Measurements from ENCODE around the gene CCL27. TPM values are rescaled to one million over a fixed set of nuclear protein-coding genes. Genes with fewer than 3 reads are reported as not detected.

The CCL27 gene
- total and polyA plus RNA-seq, 8 donors = 0.49 to 1.6 (median 0.77) TPM; not detected in 1

GRCh38 chr9:34651321-34651720 is 11.1 kb downstream of the CCL27 start:
- no peaks in the 10 kb centered on the region for H3K27me3 ChIP-seq
- no peaks in the 10 kb centered on the region for H3K9me3 ChIP-seq
- no peak for TF ChIP-seq CTCF (IDR thresholded peaks at IDR 0.05)
- intact Hi-C loops (cut with DNase I) = no loop called here
- peaks cover 0 to 22% of the 10 kb centered on the region in 2 donors for H3K36me3 ChIP-seq
- DNase-seq = no peak
- peak overlapping the region in 1 of 2 donors; percentile 33 for H3K4me3 ChIP-seq
- H3K4me1 ChIP-seq = peaks cover 30 to 55% of the 10 kb centered on the region in 2 donors
- peak overlapping the region; percentile 61 to 64 for H3K27ac ChIP-seq
- no peak for ATAC-seq

- TF ChIP-seq CTCF (IDR thresholded peaks at IDR 0.05) = no peak
- H3K27ac ChIP-seq = peak overlapping the region in 1 of 2 donors; percentile 64
- intact Hi-C loops (cut with DNase I) = no loop called here
Measured at GRCh38 chr9:34650816-34651215, 11.6 kb downstream of the CCL27 start.

DNA sequence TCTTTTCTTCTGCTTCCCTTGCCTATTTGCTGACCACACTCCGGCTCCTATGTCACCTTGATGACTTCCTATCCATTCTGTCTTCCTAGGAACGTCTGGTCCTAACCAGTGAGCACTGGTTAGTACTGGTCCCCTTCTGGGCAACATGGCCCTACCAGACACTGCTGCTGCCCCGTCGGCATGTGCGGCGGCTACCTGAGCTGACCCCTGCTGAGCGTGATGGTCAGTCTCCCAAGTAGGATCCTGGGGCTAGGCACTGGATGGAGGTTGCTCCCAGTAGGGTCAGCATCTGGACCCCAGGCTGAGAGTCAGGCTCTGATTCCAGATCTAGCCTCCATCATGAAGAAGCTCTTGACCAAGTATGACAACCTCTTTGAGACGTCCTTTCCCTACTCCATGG is 13.8 kb downstream of the CCL27 start:
- Histone ChIP-seq H3K27me3 (no peaks in the 10 kb centered on the region), H3K4me1 (peaks cover 23 to 49% of the 10 kb centered on the region in 2 donors), H3K4me3 (no peak overlapping the region), H3K36me3 (peaks cover 0 to 22% of the 10 kb centered on the region in 2 donors), H3K27ac (no peak overlapping the region), H3K9me3 (no peaks in the 10 kb centered on the region)
- TF ChIP-seq CTCF (IDR thresholded peaks at IDR 0.05) = no peak
- ATAC-seq (no peak), DNase-seq (no peak)
- intact Hi-C loops (cut with DNase I) = no loop called here

More at GRCh38 chr9:34650816-34651215, 11.6 kb downstream of the CCL27 start:
- DNase-seq (no peak), ATAC-seq (no peak)
- H3K4me1 ChIP-seq = peaks cover 30 to 60% of the 10 kb centered on the region in 2 donors
- H3K9me3 ChIP-seq = no peaks in the 10 kb centered on the region
- no peaks in the 10 kb centered on the region for H3K27me3 ChIP-seq
- H3K36me3 ChIP-seq = peaks cover 0 to 22% of the 10 kb centered on the region in 2 donors
- no peak overlapping the region for H3K4me3 ChIP-seq

DNA sequence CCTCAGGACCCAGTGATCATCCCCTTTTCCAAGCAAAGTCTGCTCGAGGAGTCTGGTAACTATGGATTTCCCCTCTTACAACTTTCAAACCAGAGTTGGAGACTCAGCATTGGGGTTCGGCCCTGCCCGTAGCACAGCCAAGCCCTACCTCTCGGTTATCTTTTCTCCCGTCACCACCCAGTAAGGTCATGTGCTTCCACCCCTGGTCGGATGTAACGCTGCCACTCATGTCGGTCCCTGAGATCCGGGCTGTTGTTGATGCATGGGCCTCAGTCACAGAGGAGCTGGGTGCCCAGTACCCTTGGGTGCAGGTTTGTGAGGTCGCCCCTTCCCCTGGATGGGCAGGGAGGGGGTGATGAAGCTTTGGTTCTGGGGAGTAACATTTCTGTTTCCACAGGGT is 14.8 kb downstream of the CCL27 start:
- ATAC-seq = no peak
- H3K36me3 ChIP-seq = peaks cover 0 to 22% of the 10 kb centered on the region in 2 donors

DNA sequence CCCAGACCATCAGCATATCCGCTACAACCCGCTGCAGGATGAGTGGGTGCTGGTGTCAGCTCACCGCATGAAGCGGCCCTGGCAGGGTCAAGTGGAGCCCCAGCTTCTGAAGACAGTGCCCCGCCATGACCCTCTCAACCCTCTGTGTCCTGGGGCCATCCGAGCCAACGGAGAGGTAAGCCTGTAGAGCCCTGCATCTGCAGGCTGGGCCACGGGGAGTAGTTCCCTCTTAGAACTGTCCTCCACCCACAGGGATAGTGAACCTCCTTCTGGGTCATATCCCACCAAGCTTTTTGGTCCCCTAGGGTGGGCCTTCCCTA is 15.4 kb downstream of the CCL27 start:
- Histone ChIP-seq H3K4me1 (peaks cover 10 to 35% of the 10 kb centered on the region in 2 donors), H3K36me3 (peaks cover 0 to 22% of the 10 kb centered on the region in 2 donors), H3K27ac (peak overlapping the region; percentile 87), H3K4me3 (peak overlapping the region; percentile 78 to 81), H3K9me3 (no peaks in the 10 kb centered on the region), H3K27me3 (no peaks in the 10 kb centered on the region)
- intact Hi-C loops (cut with DNase I) = no loop called here
- ATAC-seq = peak; percentile 5
- no peak for DNase-seq
- TF ChIP-seq CTCF (IDR thresholded peaks at IDR 0.05) = no peak

More for the DNA sequence above, 14.8 kb downstream of the CCL27 start:
- peak overlapping the region; percentile 78 to 81 for H3K4me3 ChIP-seq
- H3K9me3 ChIP-seq = no peaks in the 10 kb centered on the region
- H3K27ac ChIP-seq = peak overlapping the region in 1 of 2 donors; percentile 87
- peaks cover 16 to 41% of the 10 kb centered on the region in 2 donors for H3K4me1 ChIP-seq
- H3K27me3 ChIP-seq = no peaks in the 10 kb centered on the region
- TF ChIP-seq CTCF (IDR thresholded peaks at IDR 0.05) = no peak
- DNase-seq = no peak
- intact Hi-C loops (cut with DNase I) = no loop called here

Measured in left lung (tissue), 10 donors.